Midbrain (tissue), 1 donor: ENCODE data around the gene PLXNA4.

Experiments
- DNase-seq: peaks from one replicate; lab custom pipeline; 2025; lab: John Stamatoyannopoulos, UW

The PLXNA4 gene

GRCh38 chr7:132263151-132263550, 313.1 kb downstream of the PLXNA4 start:
- no peak for DNase-seq

GRCh38 chr7:132262160-132262470, 314.2 kb downstream of the PLXNA4 start:
- DNase-seq, result no peak

GRCh38 chr7:132261327-132262159, 314.7 kb downstream of the PLXNA4 start:
- DNase-seq, result no peak

GRCh38 chr7:132258231-132258630, 318.0 kb downstream of the PLXNA4 start:
- DNase-seq, result no peak

- DNase-seq, result no peak
Observed at GRCh38 chr7:132257253-132257652, 319.0 kb downstream of the PLXNA4 start.

GRCh38 chr7:132256721-132257212, 319.5 kb downstream of the PLXNA4 start:
- no peak for DNase-seq

- DNase-seq, result no peak
Observed at GRCh38 chr7:132255898-132256297, 320.4 kb downstream of the PLXNA4 start.

GRCh38 chr7:132255115-132255797, 321.0 kb downstream of the PLXNA4 start:
- no peak for DNase-seq

- DNase-seq, result no peak
Observed at GRCh38 chr7:132254455-132254854, 321.8 kb downstream of the PLXNA4 start.

GRCh38 chr7:132252793-132253100, 323.5 kb downstream of the PLXNA4 start:
- DNase-seq, result no peak

- peak; percentile 84 for DNase-seq
Observed at GRCh38 chr7:132251327-132251659, 325.0 kb downstream of the PLXNA4 start.

GRCh38 chr7:132250480-132251326, 325.6 kb downstream of the PLXNA4 start:
- no peak for DNase-seq

- no peak for DNase-seq
Observed at GRCh38 chr7:132249256-132249971, 326.9 kb downstream of the PLXNA4 start.

GRCh38 chr7:132248841-132249240, 327.4 kb downstream of the PLXNA4 start:
- no peak for DNase-seq

- DNase-seq, result no peak
Observed at GRCh38 chr7:132247995-132248618, 328.2 kb downstream of the PLXNA4 start.

- no peak for DNase-seq
Observed at GRCh38 chr7:132246591-132246990, 329.7 kb downstream of the PLXNA4 start.

- DNase-seq, result no peak
Observed at GRCh38 chr7:132245539-132245938, 330.7 kb downstream of the PLXNA4 start.

- no peak for DNase-seq
Observed at GRCh38 chr7:132244903-132245480, 331.3 kb downstream of the PLXNA4 start.

- no peak for DNase-seq
Observed at GRCh38 chr7:132243463-132243862, 332.8 kb downstream of the PLXNA4 start.

- DNase-seq, result no peak
Observed at GRCh38 chr7:132243051-132243450, 333.2 kb downstream of the PLXNA4 start.

- DNase-seq, result no peak
Observed at GRCh38 chr7:132242192-132242812, 334.0 kb downstream of the PLXNA4 start.
